CD4-positive, alpha-beta T cell (primary cell): ENCODE results near the gene GGTLC2. TPM values are rescaled to one million over a fixed set of nuclear protein-coding genes. Genes with fewer than 3 reads are reported as not detected.
"Not testable (repeated sequence)": the region's sequence is repeated elsewhere in the genome, so short reads cannot be mapped to it uniquely, and the experiment has no call there.

Experiments
- ATAC-seq: fragments of 200-7000 bp; cut with Tn5 transposase; one replicate; pipeline ENCODE4 v1.10.0; 2022; ENCODE audit warnings: mild to moderate bottlenecking; ENCODE audit not compliant: poor library complexity
- CTCF ChIA-PET: fragments of 350-600 bp; sonication (Branson Sonifier 250); formaldehyde crosslinking; loops from one replicate; lab custom pipeline; 2021; ENCODE audit warnings: antibody characterized with exemption, inconsistent platforms; lab: Charles Lee
- POLR2A ChIA-PET: fragments of 350-600 bp; sonication (Branson Sonifier 250); formaldehyde crosslinking; loops from one replicate; lab custom pipeline; 2021; ENCODE audit warnings: antibody characterized with exemption, inconsistent platforms; lab: Charles Lee
- DNase-seq, 14 experiments: peaks; one replicate each; pipeline ENCODE4 v3.0.0-alpha.2; 2013 to 2020; ENCODE audit warnings: mixed read lengths in 2 of 14
- H3K27ac ChIP-seq, 2 donors: one replicate each; pipeline versions ENCODE4 v1.5.1 to v1.7.0; 2013; ENCODE audit warnings: low read length in 2 of 2, low read depth in 1 of 2, mild to moderate bottlenecking in 1 of 2
- H3K27me3 ChIP-seq, 2 experiments: 1 replicate in 1 of 2; 2 replicates in 1 of 2; pipeline versions ENCODE4 v1.6.1 to v1.7.0; 2013; ENCODE audit warnings: low read length in 2 of 2, control low read depth in 1 of 2, mild to moderate bottlenecking in 1 of 2, moderate library complexity in 1 of 2; ENCODE audit not compliant: insufficient read depth in 2 of 2, control insufficient read depth in 1 of 2
- H3K36me3 ChIP-seq: one replicate; pipeline ENCODE4 v1.6.1; 2013; ENCODE audit warnings: low read length, control low read depth; ENCODE audit not compliant: insufficient read depth
- H3K4me1 ChIP-seq: one replicate; pipeline ENCODE4 v1.6.1; 2013; ENCODE audit warnings: low read length, control low read depth; ENCODE audit not compliant: insufficient read depth
- H3K4me3 ChIP-seq: one replicate; pipeline ENCODE4 v1.5.1; 2013; ENCODE audit warnings: mild to moderate bottlenecking, low read length, moderate library complexity
- H3K9me3 ChIP-seq, 2 experiments: 1 replicate in 1 of 2; 2 replicates in 1 of 2; pipeline versions ENCODE4 v1.6.1 to v1.7.0; 2013; ENCODE audit warnings: low read length in 2 of 2, mild to moderate bottlenecking in 2 of 2, control low read depth in 1 of 2, moderate library complexity in 1 of 2; ENCODE audit not compliant: control insufficient read depth in 1 of 2, insufficient read depth in 1 of 2
- H3K27ac Mint-ChIP-seq: one replicate; pipeline ENCODE4 v1.8.0; 2020; ENCODE audit warnings: mixed read lengths
- H3K27me3 Mint-ChIP-seq: one replicate; pipeline ENCODE4 v1.8.0; 2021; ENCODE audit warnings: mixed read lengths
- H3K36me3 Mint-ChIP-seq: one replicate; pipeline ENCODE4 v1.8.0; 2021; ENCODE audit warnings: low read depth, mixed read lengths
- H3K4me1 Mint-ChIP-seq: one replicate; pipeline ENCODE4 v1.8.0; 2021; ENCODE audit warnings: low read depth, mixed read lengths
- H3K4me3 Mint-ChIP-seq: one replicate; pipeline ENCODE4 v1.8.0; 2020; ENCODE audit warnings: mild to moderate bottlenecking, mixed read lengths
- H3K9me3 Mint-ChIP-seq: one replicate; pipeline ENCODE4 v1.8.0; 2020; ENCODE audit warnings: mixed read lengths
- CTCF ChIP-seq: fragments of 200-600 bp; IDR thresholded peaks from one replicate; pipeline ENCODE4 v1.8.0; 2022; ENCODE audit warnings: antibody characterized with exemption, mild to moderate bottlenecking
- intact Hi-C, 2 experiments: fragments of 100-400 bp; cut with DNase I in 1 of 2; cut with micrococcal nuclease in 1 of 2; formaldehyde crosslinking; loops; one replicate each; pipeline versions ENCODE4 v1.15.1 to v1.9.0; 2023 to 2025; cut with DNase I, micrococcal nuclease
- total RNA-seq, 174 experiments: library from RNA in 2 of 174; stranded (reverse) in 2 of 174; gene quantifications; one replicate each; pipeline ENCODE4 v1.2.3 and lab custom pipeline; 2021 to 2026

GGTLC2 gene
- total RNA-seq, 2 experiments from 2014 or later = not detected

- no peak overlapping the region for H3K4me3 Mint-ChIP-seq
- CTCF ChIA-PET = no interaction called here
- no peaks in the 10 kb centered on the region for H3K36me3 ChIP-seq
- POLR2A ChIA-PET = no interaction called here
- H3K9me3 Mint-ChIP-seq = no peaks in the 10 kb centered on the region
- no peak for TF ChIP-seq CTCF
- H3K4me3 ChIP-seq = no peak overlapping the region
- H3K4me1 ChIP-seq = no peaks in the 10 kb centered on the region
- intact Hi-C loops = no loop called here
- no peaks in the 10 kb centered on the region for H3K36me3 Mint-ChIP-seq
- DNase-seq (no peak), ATAC-seq (no peak)
- H3K9me3 ChIP-seq = no peaks in the 10 kb centered on the region
- no peaks in the 10 kb centered on the region for H3K27me3 ChIP-seq
- no peak overlapping the region for H3K27ac ChIP-seq
- peaks cover 11% of the 10 kb centered on the region for H3K27me3 Mint-ChIP-seq
- H3K27ac Mint-ChIP-seq = no peak overlapping the region
- no peaks in the 10 kb centered on the region for H3K4me1 Mint-ChIP-seq
Measured at GRCh38 chr22:22604326-22605073, 39.9 kb upstream of the GGTLC2 start.

- H3K9me3 Mint-ChIP-seq = no peaks in the 10 kb centered on the region
- Histone ChIP-seq H3K4me3 (no peak overlapping the region), H3K9me3 (no peaks in the 10 kb centered on the region), H3K4me1 (no peaks in the 10 kb centered on the region), H3K27ac (no peak overlapping the region), H3K36me3 (no peaks in the 10 kb centered on the region), H3K27me3 (no peaks in the 10 kb centered on the region)
- no peaks in the 10 kb centered on the region for H3K36me3 Mint-ChIP-seq
- intact Hi-C loops = no loop called here
- H3K27ac Mint-ChIP-seq = no peak overlapping the region
- no peak overlapping the region for H3K4me3 Mint-ChIP-seq
- POLR2A ChIA-PET = no interaction called here
- no peak for ATAC-seq
- TF ChIP-seq CTCF = no peak
- CTCF ChIA-PET = interaction anchor here (1.3 kb wide), 1 partner anchor 14 kb away, joined by 3 read pairs; no protein-coding TSS in a partner anchor
- no peak for DNase-seq
- no peaks in the 10 kb centered on the region for H3K4me1 Mint-ChIP-seq
- peaks cover 11% of the 10 kb centered on the region for H3K27me3 Mint-ChIP-seq
Measured at GRCh38 chr22:22605074-22605404, 39.4 kb upstream of the GGTLC2 start.

GRCh38 chr22:22608022-22608421, 36.4 kb upstream of the GGTLC2 start:
- H3K4me1 Mint-ChIP-seq, H3K4me3 Mint-ChIP-seq, H3K27me3 ChIP-seq, H3K9me3 ChIP-seq, H3K9me3 Mint-ChIP-seq, H3K36me3 Mint-ChIP-seq, ATAC-seq, POLR2A ChIA-PET, intact Hi-C loops, H3K4me1 ChIP-seq, H3K4me3 ChIP-seq, H3K27me3 Mint-ChIP-seq, CTCF ChIA-PET, DNase-seq, H3K36me3 ChIP-seq, H3K27ac ChIP-seq, H3K27ac Mint-ChIP-seq: not testable (repeated sequence)

- ATAC-seq = no peak
- Mint-ChIP-seq H3K27me3 (peaks cover 3% of the 10 kb centered on the region), H3K27ac (no peak overlapping the region), H3K9me3 (no peaks in the 10 kb centered on the region), H3K4me1 (no peaks in the 10 kb centered on the region), H3K4me3 (no peak overlapping the region), H3K36me3 (no peaks in the 10 kb centered on the region)
- Histone ChIP-seq H3K4me3 (no peak overlapping the region), H3K27me3 (no peaks in the 10 kb centered on the region), H3K9me3 (no peaks in the 10 kb centered on the region), H3K36me3 (no peaks in the 10 kb centered on the region), H3K4me1 (no peaks in the 10 kb centered on the region), H3K27ac (no peak overlapping the region)
- ChIA-PET POLR2A (no interaction called here), CTCF (no interaction called here)
- DNase-seq = no peak
- intact Hi-C loops = no loop called here
- TF ChIP-seq CTCF = no peak
Measured at GRCh38 chr22:22609291-22609690, 35.1 kb upstream of the GGTLC2 start.
